A172 (cell line): ENCODE measurements around the gene VIL1. TPM values are rescaled to one million over a fixed set of nuclear protein-coding genes. Genes with fewer than 3 reads are reported as not detected.

Experiments used
- DNase-seq: peaks from one replicate; pipeline ENCODE4 v3.0.0-alpha.2; 2015; ENCODE audit warnings: low spot score
- total RNA-seq: library from RNA; depleted of rRNA; stranded (reverse); fragments of >200 nt; shearing (Covaris generic); gene quantifications from 2 replicates; pipeline ENCODE4 v1.2.3, GENCODE V29; 2014

VIL1 gene
- total RNA-seq, 1 experiment from 2014 or later, result not detected

- DNase-seq, result no peak
These were observed 18.1 kb downstream of the VIL1 start for GRCh38 chr2:218436992-218437391.

- no peak for DNase-seq
These were observed 19.0 kb downstream of the VIL1 start for GRCh38 chr2:218437969-218438368.

- no peak for DNase-seq
These were observed 19.7 kb downstream of the VIL1 start for GRCh38 chr2:218438596-218438995.

GRCh38 chr2:218444692-218445357, 25.9 kb downstream of the VIL1 start:
- no peak for DNase-seq

- no peak for DNase-seq
These were observed 26.7 kb downstream of the VIL1 start for GRCh38 chr2:218445602-218446001.

GRCh38 chr2:218446547-218446946, 27.6 kb downstream of the VIL1 start:
- no peak for DNase-seq

- no peak for DNase-seq
These were observed 28.1 kb downstream of the VIL1 start for GRCh38 chr2:218447072-218447471.

GRCh38 chr2:218448934-218449333, 30.0 kb downstream of the VIL1 start:
- DNase-seq, result peak; percentile 68

GRCh38 chr2:218452079-218452478, 33.2 kb downstream of the VIL1 start:
- DNase-seq, result no peak

GRCh38 chr2:218456849-218457248, 37.9 kb downstream of the VIL1 start:
- DNase-seq, result no peak

GRCh38 chr2:218458598-218458997, 39.7 kb downstream of the VIL1 start:
- no peak for DNase-seq

- peak; percentile 24 for DNase-seq
These were observed 47.2 kb downstream of the VIL1 start for GRCh38 chr2:218465987-218466633.

GRCh38 chr2:218470448-218470847, 51.5 kb downstream of the VIL1 start:
- DNase-seq, result no peak

- no peak for DNase-seq
These were observed 52.1 kb downstream of the VIL1 start for GRCh38 chr2:218471036-218471435.

- DNase-seq, result no peak
These were observed 53.1 kb downstream of the VIL1 start for GRCh38 chr2:218471982-218472381.

- DNase-seq, result no peak
These were observed 54.1 kb downstream of the VIL1 start for GRCh38 chr2:218472988-218473387.

GRCh38 chr2:218474527-218474926, 55.6 kb downstream of the VIL1 start:
- no peak for DNase-seq

- no peak for DNase-seq
These were observed 57.8 kb downstream of the VIL1 start for GRCh38 chr2:218476676-218477075.

GRCh38 chr2:218477247-218477646, 58.3 kb downstream of the VIL1 start:
- no peak for DNase-seq

GRCh38 chr2:218478544-218478943, 59.6 kb downstream of the VIL1 start:
- DNase-seq, result no peak

GRCh38 chr2:218479595-218479994, 60.7 kb downstream of the VIL1 start:
- DNase-seq, result no peak

- no peak for DNase-seq
These were observed 63.7 kb downstream of the VIL1 start for GRCh38 chr2:218482651-218483050.

GRCh38 chr2:218485986-218486667, 67.2 kb downstream of the VIL1 start:
- DNase-seq, result no peak
